A549 (cell line): Measurements from ENCODE around the gene SBF1. TPM values are rescaled to one million over a fixed set of nuclear protein-coding genes. Genes with fewer than 3 reads are reported as not detected.

Experiments
- ATAC-seq, 2 experiments: fragments of 200-7000 bp in 1 of 2; fragments of >200 bp in 1 of 2; cut with Nextera tagmentation in 1 of 2; cut with Tn5 transposase in 1 of 2; 3 replicates each; pipeline versions ENCODE4 v1.8.0 to v1.9.1; 2018 to 2020; ENCODE audit warnings: mild to moderate bottlenecking in 1 of 2, moderate library complexity in 1 of 2
- CTCF ChIA-PET: fragments of 300-600 bp; sonication (Branson Sonifier 250); formaldehyde crosslinking; extraction: SDS; loops from one replicate; lab custom pipeline; 2021; ENCODE audit warnings: antibody characterized with exemption, inconsistent platforms; lab: Yijun Ruan, JAX
- POLR2A ChIA-PET: fragments of 350-600 bp; formaldehyde crosslinking; extraction: SDS; loops from one replicate; lab custom pipeline; 2021; ENCODE audit warnings: antibody characterized with exemption, inconsistent platforms; lab: Yijun Ruan, JAX
- DNase-seq, 2 experiments: peaks; one replicate each; pipeline versions ENCODE4 v3.0.0 to v3.0.0-alpha.2; 2011 to 2016; ENCODE audit warnings: low read depth in 1 of 2, low spot score in 1 of 2
- FAIRE-seq: peaks from 2 replicates; lab custom pipeline; 2011; peaks lifted over from hg19 to GRCh38; lab: Jason Lieb, UNC
- H3K27ac ChIP-seq, 2 experiments: fragments of >200 bp; sonication (Bioruptor Twin); formaldehyde crosslinking; 3 replicates each; pipeline ENCODE4 v1.5.1; 2016 to 2017
- H3K4me1 ChIP-seq: fragments of >200 bp; sonication (Bioruptor Twin); formaldehyde crosslinking; 3 replicates; pipeline ENCODE4 v1.6.1; 2016
- H3K4me2 ChIP-seq: fragments of >200 bp; sonication (Bioruptor Twin); formaldehyde crosslinking; 3 replicates; pipeline ENCODE4 v1.6.1; 2016
- H3K4me3 ChIP-seq: fragments of >200 bp; sonication (Bioruptor Twin); formaldehyde crosslinking; 3 replicates; pipeline ENCODE4 v1.5.1; 2016
- H3K9me3 ChIP-seq: fragments of >200 bp; sonication (Bioruptor Twin); formaldehyde crosslinking; 3 replicates; pipeline ENCODE4 v1.6.1; 2016
- EHMT2 ChIP-seq: fragments of 200-600 bp; sonication (generic); IDR thresholded peaks from 2 replicates; pipeline ENCODE4 v1.6.1; 2016; ENCODE audit warnings: antibody characterized with exemption, low read depth, mild to moderate bottlenecking, moderate library complexity
- EP300 ChIP-seq, 2 experiments: fragments of >200 bp; sonication (Bioruptor Twin); formaldehyde crosslinking; IDR thresholded peaks; 2 replicates in 1 of 2; 3 replicates in 1 of 2; pipeline ENCODE4 v1.6.1; 2016 to 2017
- FOSL2 ChIP-seq, 2 experiments: fragments of 450-650 bp in 1 of 2; fragments of >200 bp in 1 of 2; sonication (Bioruptor Twin) in 1 of 2; formaldehyde crosslinking; IDR thresholded peaks; 2 replicates each; pipeline versions ENCODE4 v1.5.0 to v1.6.1; 2016 to 2020; ENCODE audit warnings: mild to moderate bottlenecking in 1 of 2, moderate library complexity in 1 of 2
- GATA3 ChIP-seq: IDR thresholded peaks from 2 replicates; pipeline ENCODE4 v1.6.1; 2012; ENCODE audit warnings: borderline replicate concordance
- HOXB13 ChIP-seq: fragments of 250-450 bp; sonication (Bioruptor Pico); IDR thresholded peaks from 2 replicates; pipeline ENCODE4 v1.5.0; 2020; ENCODE audit warnings: low read depth, mild to moderate bottlenecking, moderate library complexity
- HOXB5 ChIP-seq: fragments of 250-450 bp; sonication (Bioruptor Pico); IDR thresholded peaks from 2 replicates; pipeline ENCODE4 v1.5.0; 2020; ENCODE audit warnings: mild to moderate bottlenecking, moderate library complexity
- JUN ChIP-seq, 2 experiments: fragments of >200 bp; sonication (Bioruptor Twin); formaldehyde crosslinking; IDR thresholded peaks; 2 replicates in 1 of 2; 3 replicates in 1 of 2; pipeline ENCODE4 v1.6.1; 2016 to 2017
- JUNB ChIP-seq: fragments of >200 bp; sonication (Bioruptor Twin); formaldehyde crosslinking; IDR thresholded peaks from 2 replicates; pipeline ENCODE4 v1.6.1; 2016
- KDM1A ChIP-seq: fragments of 200-600 bp; sonication (generic); IDR thresholded peaks from 2 replicates; pipeline ENCODE4 v1.6.1; 2016; ENCODE audit warnings: low read depth, mild to moderate bottlenecking
- MYC ChIP-seq: IDR thresholded peaks from 2 replicates; pipeline ENCODE4 v1.6.1; 2012; ENCODE audit warnings: mild to moderate bottlenecking, inconsistent platforms, low read length, improper control_type of control experiment, borderline replicate concordance
- NFE2L2 ChIP-seq: fragments of 150-350 bp; conservative IDR thresholded peaks from 2 replicates; pipeline ENCODE4 v1.6.1; 2014; ENCODE audit warnings: low read length
- PHF8 ChIP-seq: fragments of 200-600 bp; sonication (generic); IDR thresholded peaks from 2 replicates; pipeline ENCODE4 v1.6.1; 2016; ENCODE audit warnings: low read depth, mild to moderate bottlenecking, antibody characterized with exemption, moderate library complexity, borderline replicate concordance
- POLR2A ChIP-seq: IDR thresholded peaks from 2 replicates; pipeline ENCODE4 v1.6.1; 2012; ENCODE audit warnings: mild to moderate bottlenecking, low read length
- RNF2 ChIP-seq: fragments of 200-600 bp; sonication (generic); IDR thresholded peaks from 2 replicates; pipeline ENCODE4 v1.6.1; 2016; ENCODE audit warnings: low read depth, mild to moderate bottlenecking, antibody characterized with exemption, moderate library complexity, borderline replicate concordance
- SMC3 ChIP-seq: fragments of >200 bp; sonication (Bioruptor Twin); formaldehyde crosslinking; IDR thresholded peaks from 3 replicates; pipeline ENCODE4 v1.6.1; 2018; ENCODE audit warnings: inconsistent platforms
- TFCP2L1 ChIP-seq: fragments of 250-450 bp; sonication (Bioruptor Pico); IDR thresholded peaks from 2 replicates; pipeline ENCODE4 v1.5.0; 2021; ENCODE audit warnings: mild to moderate bottlenecking
- ZSCAN20 ChIP-seq: fragments of 250-450 bp; sonication (Bioruptor Pico); IDR thresholded peaks from 2 replicates; pipeline ENCODE4 v1.8.0; 2022; ENCODE audit warnings: mild to moderate bottlenecking, moderate library complexity
- WGBS: methylation state at CpG from one replicate; pipeline ENCODE4 v1.1.6; 2017; ENCODE audit errors: missing lambda C conversion rate; 5-methylcytosine and 5-hydroxymethylcytosine counted together
- polyA plus RNA-seq, 4 experiments: library from polyadenylated mRNA; depleted of rRNA in 3 of 4; stranded (reverse); fragments of >200 nt; fragmentation: RNase III in 1 of 4; extraction: RNeasy Plus Mini Kit Qiagen cat#74134 plus additional on column Dnase treatment in 1 of 4; gene quantifications; 2 replicates in 3 of 4; 3 replicates in 1 of 4; pipeline ENCODE4 v1.2.3, GENCODE V29; 2011 to 2017
- TF ChIP-seq, protein P1 (sequence below): IDR thresholded peaks from 2 replicates; pipeline ENCODE4 v1.6.1; 2012
- TF ChIP-seq, protein P2 (sequence below): fragments of 150-350 bp; IDR thresholded peaks from 2 replicates; pipeline ENCODE4 v1.6.1; 2014; ENCODE audit warnings: low read depth, mild to moderate bottlenecking, low read length
- TF ChIP-seq, protein P3 (sequence below): fragments of >200 bp; sonication (Bioruptor Twin); formaldehyde crosslinking; IDR thresholded peaks from 3 replicates; pipeline ENCODE4 v1.6.1; 2016
- TF ChIP-seq, protein P4 (sequence below): fragments of 200-600 bp; sonication (generic); IDR thresholded peaks from 2 replicates; pipeline ENCODE4 v1.6.1; 2016; ENCODE audit warnings: antibody characterized with exemption, mild to moderate bottlenecking, moderate library complexity

Gene SBF1
- polyA plus RNA-seq, 2 of the 4 experiments (the other 2 are of a cell fraction), result 9.6 to 23.0 TPM

DNA sequence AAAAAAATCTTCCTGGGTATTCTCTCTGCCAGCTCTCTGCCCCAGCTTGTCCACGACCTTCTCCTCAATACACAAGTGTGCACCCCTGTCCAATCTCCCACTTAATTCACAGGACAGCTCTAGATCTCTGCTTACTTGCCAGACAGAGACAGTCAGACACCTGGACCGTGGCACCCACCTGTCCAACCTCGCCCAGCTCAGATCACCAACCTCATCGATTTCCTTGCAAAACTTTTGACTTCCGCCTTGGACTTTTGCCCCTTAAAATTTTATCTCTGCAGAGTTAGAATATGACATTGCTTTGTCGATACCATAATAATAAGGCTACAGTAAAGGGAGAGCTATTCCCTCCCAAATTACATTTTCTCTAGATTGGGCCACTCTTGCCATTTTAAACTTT, 22.3 kb upstream of the SBF1 start (continued):
- TF ChIP-seq NFE2L2, result no peak

DNA sequence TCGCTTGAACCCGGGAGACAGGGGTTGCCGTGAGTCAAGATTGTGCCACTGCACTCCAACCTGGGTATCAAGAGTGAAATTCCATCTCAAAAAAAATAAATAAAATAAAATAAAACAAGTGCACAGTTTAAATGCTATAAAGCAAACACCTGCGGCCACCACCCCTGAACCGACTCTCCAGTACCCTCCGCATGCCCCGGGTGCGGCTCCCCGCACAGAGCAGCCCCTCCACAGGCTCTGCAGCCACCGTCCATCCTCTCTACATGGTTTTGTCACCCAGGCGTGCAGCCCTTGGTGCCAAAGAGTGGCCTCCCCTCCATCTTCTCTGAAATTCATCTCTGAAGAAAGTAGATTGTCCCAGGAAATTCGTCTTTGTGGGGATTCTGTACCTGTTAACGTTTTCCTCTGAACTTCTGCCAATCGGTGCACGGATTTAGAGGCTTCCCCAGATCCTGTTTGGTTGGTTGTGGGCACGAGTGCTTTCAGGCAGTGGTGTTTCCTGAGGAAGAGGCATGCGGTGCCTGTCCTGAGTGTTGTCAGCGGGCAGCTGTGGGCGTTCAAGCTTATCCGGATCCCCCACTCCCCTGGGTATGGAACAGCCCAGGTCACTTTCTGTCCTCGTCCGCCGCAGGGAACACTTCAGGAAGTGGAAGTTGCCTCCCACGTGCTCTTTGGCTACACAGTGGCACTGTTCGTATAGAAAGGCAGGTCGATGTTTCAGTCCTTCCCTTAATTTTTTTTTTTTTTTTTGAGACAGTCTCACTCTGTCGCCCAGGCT, 15.9 kb upstream of the SBF1 start:
- CTCF ChIA-PET, result interaction anchor here (0.6 to 1.0 kb wide), 2 partner anchors 106 to 238 kb away, joined by 3 to 4 read pairs; no protein-coding TSS in a partner anchor
- Histone ChIP-seq H3K9me3 (no peaks in the 10 kb centered on the region), H3K4me3 (no peak overlapping the region)
- ATAC-seq (no peak), FAIRE-seq (no peak)
- POLR2A ChIA-PET, result no interaction called here
- no peak for TF ChIP-seq PHF8
- no peak for TF ChIP-seq FOSL2 (IDR thresholded peaks at IDR 0.05)
- TF ChIP-seq FOSL2 (CRISPR knock-in tag; IDR thresholded peaks at IDR 0.05), result no peak
- TF ChIP-seq ZSCAN20 (CRISPR knock-in tag), result no peak
- TF ChIP-seq SMC3, result no peak
- no peak for TF ChIP-seq TFCP2L1 (CRISPR knock-in tag)
- no peak for TF ChIP-seq EP300 (IDR thresholded peaks at IDR 0.05)
- TF ChIP-seq, all 56 proteins: peak for 0
- no peak for DNase-seq
- no peak overlapping the region for H3K27ac ChIP-seq
- peaks cover 10% of the 10 kb centered on the region; the same call in 2 of the 3 replicates for H3K4me1 ChIP-seq
- no peak overlapping the region for H3K4me2 ChIP-seq
- WGBS, result 74% methylated on average over 27 of the region's 27 CpGs

DNA sequence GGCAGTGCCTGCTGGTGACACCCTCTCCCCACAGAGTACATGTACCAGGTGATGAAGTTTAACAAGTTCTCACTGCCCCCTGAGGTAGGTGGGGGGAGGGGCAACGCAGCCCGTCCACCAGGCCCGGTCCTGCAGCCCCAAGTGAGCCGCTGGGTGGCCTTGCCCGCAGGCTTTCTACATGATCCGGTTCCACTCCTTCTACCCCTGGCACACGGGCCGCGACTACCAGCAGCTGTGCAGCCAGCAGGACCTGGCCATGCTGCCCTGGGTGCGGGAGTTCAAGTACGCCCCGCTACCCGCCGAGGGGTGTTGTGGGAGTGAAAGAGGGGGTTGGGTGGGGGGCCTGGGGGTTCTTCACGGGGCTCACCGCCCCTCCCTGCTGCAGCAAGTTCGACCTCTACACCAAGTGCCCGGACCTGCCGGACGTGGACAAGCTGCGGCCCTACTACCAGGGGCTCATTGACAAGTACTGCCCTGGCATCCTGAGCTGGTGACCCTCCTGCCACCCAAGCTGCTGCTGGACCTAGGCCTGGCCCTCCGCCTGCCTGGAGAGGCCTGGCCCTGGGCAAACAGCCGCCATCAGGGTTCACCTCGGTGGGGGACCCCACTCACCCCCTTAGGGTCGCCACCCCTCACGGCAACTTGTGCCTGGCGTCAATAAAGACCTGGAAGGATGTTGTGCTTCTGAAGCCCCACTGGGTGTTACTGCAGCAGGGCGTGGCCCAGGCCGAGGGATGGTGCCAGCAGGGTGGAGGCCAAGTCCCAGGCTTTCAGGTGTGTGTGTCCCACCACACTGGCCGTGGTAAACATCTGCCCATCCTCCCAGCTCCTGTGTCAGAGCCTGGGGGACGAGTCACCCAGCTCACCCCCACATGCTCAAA, 14.8 kb upstream of the SBF1 start:
- no peak for DNase-seq
- FAIRE-seq, result no peak
- POLR2A ChIA-PET, result no interaction called here
- Histone ChIP-seq H3K4me3 (no peak overlapping the region), H3K4me1 (peaks cover 16% of the 10 kb centered on the region; the same call in 2 of the 3 replicates), H3K27ac (no peak overlapping the region), H3K9me3 (no peaks in the 10 kb centered on the region), H3K4me2 (no peak overlapping the region)
- TF ChIP-seq, protein P1, sequence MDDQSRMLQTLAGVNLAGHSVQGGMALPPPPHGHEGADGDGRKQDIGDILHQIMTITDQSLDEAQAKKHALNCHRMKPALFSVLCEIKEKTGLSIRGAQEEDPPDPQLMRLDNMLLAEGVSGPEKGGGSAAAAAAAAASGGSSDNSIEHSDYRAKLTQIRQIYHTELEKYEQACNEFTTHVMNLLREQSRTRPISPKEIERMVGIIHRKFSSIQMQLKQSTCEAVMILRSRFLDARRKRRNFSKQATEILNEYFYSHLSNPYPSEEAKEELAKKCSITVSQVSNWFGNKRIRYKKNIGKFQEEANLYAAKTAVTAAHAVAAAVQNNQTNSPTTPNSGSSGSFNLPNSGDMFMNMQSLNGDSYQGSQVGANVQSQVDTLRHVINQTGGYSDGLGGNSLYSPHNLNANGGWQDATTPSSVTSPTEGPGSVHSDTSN, result no peak
- TF ChIP-seq, protein P2, sequence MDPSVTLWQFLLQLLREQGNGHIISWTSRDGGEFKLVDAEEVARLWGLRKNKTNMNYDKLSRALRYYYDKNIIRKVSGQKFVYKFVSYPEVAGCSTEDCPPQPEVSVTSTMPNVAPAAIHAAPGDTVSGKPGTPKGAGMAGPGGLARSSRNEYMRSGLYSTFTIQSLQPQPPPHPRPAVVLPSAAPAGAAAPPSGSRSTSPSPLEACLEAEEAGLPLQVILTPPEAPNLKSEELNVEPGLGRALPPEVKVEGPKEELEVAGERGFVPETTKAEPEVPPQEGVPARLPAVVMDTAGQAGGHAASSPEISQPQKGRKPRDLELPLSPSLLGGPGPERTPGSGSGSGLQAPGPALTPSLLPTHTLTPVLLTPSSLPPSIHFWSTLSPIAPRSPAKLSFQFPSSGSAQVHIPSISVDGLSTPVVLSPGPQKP, result no peak
- TF ChIP-seq MYC, result no peak
- no peak for TF ChIP-seq EHMT2
- TF ChIP-seq POLR2A, result no peak
- TF ChIP-seq, protein P3, sequence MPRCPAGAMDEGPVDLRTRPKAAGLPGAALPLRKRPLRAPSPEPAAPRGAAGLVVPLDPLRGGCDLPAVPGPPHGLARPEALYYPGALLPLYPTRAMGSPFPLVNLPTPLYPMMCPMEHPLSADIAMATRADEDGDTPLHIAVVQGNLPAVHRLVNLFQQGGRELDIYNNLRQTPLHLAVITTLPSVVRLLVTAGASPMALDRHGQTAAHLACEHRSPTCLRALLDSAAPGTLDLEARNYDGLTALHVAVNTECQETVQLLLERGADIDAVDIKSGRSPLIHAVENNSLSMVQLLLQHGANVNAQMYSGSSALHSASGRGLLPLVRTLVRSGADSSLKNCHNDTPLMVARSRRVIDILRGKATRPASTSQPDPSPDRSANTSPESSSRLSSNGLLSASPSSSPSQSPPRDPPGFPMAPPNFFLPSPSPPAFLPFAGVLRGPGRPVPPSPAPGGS, result no peak
- TF ChIP-seq ZSCAN20 (CRISPR knock-in tag), result no peak
- no peak for TF ChIP-seq JUN (IDR thresholded peaks at IDR 0.05)
- TF ChIP-seq, protein P4, sequence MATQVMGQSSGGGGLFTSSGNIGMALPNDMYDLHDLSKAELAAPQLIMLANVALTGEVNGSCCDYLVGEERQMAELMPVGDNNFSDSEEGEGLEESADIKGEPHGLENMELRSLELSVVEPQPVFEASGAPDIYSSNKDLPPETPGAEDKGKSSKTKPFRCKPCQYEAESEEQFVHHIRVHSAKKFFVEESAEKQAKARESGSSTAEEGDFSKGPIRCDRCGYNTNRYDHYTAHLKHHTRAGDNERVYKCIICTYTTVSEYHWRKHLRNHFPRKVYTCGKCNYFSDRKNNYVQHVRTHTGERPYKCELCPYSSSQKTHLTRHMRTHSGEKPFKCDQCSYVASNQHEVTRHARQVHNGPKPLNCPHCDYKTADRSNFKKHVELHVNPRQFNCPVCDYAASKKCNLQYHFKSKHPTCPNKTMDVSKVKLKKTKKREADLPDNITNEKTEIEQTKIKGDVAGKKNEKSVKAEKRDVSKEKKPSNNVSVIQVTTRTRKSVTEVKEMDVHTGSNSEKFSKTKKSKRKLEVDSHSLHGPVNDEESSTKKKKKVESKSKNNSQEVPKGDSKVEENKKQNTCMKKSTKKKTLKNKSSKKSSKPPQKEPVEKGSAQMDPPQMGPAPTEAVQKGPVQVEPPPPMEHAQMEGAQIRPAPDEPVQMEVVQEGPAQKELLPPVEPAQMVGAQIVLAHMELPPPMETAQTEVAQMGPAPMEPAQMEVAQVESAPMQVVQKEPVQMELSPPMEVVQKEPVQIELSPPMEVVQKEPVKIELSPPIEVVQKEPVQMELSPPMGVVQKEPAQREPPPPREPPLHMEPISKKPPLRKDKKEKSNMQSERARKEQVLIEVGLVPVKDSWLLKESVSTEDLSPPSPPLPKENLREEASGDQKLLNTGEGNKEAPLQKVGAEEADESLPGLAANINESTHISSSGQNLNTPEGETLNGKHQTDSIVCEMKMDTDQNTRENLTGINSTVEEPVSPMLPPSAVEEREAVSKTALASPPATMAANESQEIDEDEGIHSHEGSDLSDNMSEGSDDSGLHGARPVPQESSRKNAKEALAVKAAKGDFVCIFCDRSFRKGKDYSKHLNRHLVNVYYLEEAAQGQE, result no peak
- TF ChIP-seq HOXB5 (CRISPR knock-in tag), result no peak
- TF ChIP-seq KDM1A, result no peak
- no peak for TF ChIP-seq RNF2
- no peak for TF ChIP-seq HOXB13
- no peak for TF ChIP-seq GATA3
- TF ChIP-seq SMC3, result no peak
- TF ChIP-seq JUNB, result no peak
- TF ChIP-seq PHF8, result no peak
- CTCF ChIA-PET, result no interaction called here
- no peak for ATAC-seq
- 68% methylated on average over 13 of the region's 31 CpGs for WGBS
